ENCODE data around the gene NKG7.
A peak's percentile ranks its signal among the peaks of the same experiment; 100 is the strongest.

Gene NKG7

DNA sequence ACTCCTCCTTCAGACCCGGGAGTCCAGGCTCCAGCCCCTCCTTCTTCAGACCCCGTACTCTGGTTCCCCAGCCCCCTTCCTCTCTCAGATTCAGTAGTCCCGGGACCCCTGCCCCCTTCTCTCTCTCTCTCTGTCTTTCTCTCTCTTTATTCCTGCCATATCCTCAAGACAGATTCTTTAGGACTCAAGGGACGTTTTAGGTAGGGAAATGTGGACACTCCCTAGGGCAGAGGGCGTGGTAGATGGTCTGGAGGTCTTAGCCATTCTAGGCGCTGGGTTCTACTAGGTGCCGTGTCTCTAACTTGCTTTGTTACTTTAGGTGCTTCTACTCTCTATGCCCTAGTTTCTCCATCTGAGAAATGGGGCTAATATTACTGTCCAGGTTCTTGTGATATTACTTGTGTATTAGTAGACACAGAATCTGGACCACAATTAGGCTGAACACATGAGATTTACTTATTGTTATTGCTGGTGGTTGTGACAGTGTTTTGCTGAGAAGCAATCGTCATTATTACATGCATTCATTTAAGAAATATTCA, 18.7 kb upstream of the NKG7 start:
- DNase-seq (ENCODE audit: low spot score) = no peak

DNA sequence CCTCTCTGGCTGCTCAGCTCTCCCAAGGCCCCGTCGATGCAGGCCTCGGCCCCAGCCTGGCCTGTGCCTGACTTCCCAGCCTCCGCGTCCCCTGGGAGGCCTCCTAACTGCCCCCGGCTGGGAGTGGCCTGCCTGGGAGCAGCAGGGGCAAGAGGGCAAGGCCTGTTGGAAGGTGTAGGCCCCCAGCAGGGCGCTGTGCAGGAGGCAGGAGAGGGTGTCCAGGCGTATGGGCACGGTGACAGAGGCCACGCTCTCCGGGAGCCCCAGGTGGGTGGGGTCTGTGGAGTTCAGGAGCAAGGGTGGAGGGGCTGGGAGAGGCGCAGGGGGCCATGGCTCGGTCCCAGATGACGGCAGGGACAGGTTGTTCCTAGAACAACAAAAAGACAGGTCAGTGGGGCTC, 16.7 kb upstream of the NKG7 start:
- no peak for DNase-seq (ENCODE audit: low spot score)

DNA sequence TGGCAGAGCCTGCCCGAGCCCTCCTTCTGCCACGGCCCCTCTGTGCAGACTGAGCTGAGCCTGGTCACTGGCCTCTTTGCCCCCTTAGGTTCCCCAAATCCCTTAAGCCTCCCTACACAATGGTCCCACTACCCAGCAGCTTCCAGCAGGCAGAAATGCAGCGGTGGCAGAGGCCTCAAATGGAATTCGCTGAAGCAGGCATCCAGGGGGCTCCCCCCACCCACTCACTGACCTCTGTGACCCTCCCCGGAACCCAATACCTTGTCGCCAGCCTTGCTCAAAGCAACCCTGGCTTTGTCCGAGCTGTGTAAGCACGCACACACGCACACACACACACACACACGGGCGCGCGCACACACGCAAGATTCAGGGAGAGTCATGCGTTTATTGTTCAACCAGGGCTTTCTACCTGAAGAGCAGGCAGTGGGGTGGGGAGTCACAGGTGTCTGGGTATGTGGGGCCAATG, 15.5 kb upstream of the NKG7 start, which contains the start of gene LIM2:
Gene LIM2 (minus strand): TSS at position 51 of the 466 bp plus-strand sequence. CDS start 531 bp downstream, outside the sequence.
- no peak for DNase-seq (ENCODE audit: low spot score)

DNA sequence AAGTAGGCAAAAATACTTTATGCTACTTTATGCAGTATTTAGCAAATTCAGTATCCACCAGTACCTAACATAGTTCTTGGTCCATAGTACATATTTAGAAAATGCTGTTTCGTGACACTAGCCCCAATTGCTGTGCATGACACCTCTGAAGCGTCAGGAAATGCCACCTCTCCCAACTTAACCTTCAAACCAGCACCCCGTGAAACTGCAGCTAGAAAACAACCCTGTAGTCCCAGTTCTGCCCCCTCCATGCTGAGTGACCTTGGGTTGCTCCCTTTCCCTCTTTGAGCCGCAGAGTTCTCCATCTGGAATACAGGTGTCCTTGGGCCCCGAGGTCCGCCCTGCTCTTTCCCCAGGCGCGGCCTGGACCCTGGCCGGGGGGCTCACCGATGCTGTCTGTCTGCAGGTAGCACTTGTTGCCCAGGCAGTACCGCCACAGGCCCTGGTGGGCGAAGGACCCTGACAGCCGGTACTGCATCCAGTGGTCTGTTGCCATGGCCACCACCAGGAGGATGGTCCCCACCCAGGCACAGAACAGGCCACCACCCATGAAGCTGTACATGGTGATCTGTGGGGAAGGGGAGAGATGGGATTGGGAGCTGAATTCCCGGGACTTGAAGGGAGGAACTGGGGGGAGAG, 14.5 kb upstream of the NKG7 start:
- no peak for DNase-seq (ENCODE audit: low spot score)

- DNase-seq (ENCODE audit: low spot score) = no peak
These were observed 9.6 kb upstream of the NKG7 start for GRCh38 chr19:51382004-51382403.

DNA sequence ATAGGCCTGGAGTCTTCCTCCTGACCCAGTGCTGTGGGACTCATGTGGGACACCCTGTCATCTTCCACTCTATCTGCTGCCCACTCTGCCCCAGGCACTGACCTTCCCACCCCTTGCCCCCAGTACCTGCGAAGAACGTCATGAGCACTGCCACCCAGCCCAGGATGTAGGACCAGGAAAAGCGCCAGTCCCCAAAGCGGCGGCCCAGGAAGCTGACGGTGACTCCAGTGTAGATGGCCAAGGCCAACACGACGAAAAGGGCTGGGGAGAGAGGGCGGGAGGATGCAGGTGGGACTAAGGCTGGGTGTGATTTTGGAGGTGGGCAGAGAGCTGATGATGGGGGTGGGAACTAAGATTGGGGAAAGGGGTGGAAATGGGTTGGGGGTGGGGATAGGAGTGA, 7.9 kb upstream of the NKG7 start:
- no peak for DNase-seq (ENCODE audit: low spot score)

- no peak for DNase-seq (ENCODE audit: low spot score)
These were observed 5.0 kb upstream of the NKG7 start for GRCh38 chr19:51377422-51377821.

- no peak for DNase-seq (ENCODE audit: low spot score)
These were observed 3.2 kb upstream of the NKG7 start for GRCh38 chr19:51375504-51376221.

DNA sequence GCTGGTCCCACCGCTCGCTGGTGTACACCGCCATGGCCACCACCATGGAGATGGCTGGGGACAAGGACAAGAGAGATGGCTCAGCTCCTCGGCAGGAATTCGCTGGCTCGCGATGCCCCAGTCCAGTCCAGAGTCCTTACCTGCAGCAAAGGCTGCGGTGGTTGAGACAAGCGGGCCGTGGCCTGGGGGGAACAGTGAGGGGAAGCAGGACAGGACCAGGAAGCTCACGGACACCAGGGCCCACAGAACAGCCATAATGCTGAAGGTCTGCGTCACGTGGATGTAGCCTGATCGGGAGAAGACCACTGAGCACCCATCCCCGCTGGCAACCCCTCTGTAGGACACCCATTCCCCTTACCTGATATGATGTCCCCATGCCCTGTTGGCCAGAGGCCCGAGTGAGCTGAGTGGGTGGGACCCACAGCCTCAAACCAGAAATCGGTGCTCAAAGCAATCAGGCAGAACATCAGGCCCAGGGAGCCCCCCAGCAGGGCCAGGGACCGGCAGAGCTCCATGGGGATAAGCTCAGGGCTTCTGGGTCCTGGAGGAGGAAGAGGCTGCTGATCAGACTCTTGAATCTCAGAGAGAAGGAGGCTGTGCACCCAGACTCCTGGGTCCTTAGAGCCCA, 319 bp downstream of the NKG7 start:
- DNase-seq (ENCODE audit: low spot score) = no peak

- no peak for DNase-seq (ENCODE audit: low spot score)
These were observed 1.2 kb downstream of the NKG7 start for GRCh38 chr19:51371186-51371690.

GRCh38 chr19:51370230-51370629, 2.2 kb downstream of the NKG7 start:
- DNase-seq (ENCODE audit: low spot score) = no peak

DNA sequence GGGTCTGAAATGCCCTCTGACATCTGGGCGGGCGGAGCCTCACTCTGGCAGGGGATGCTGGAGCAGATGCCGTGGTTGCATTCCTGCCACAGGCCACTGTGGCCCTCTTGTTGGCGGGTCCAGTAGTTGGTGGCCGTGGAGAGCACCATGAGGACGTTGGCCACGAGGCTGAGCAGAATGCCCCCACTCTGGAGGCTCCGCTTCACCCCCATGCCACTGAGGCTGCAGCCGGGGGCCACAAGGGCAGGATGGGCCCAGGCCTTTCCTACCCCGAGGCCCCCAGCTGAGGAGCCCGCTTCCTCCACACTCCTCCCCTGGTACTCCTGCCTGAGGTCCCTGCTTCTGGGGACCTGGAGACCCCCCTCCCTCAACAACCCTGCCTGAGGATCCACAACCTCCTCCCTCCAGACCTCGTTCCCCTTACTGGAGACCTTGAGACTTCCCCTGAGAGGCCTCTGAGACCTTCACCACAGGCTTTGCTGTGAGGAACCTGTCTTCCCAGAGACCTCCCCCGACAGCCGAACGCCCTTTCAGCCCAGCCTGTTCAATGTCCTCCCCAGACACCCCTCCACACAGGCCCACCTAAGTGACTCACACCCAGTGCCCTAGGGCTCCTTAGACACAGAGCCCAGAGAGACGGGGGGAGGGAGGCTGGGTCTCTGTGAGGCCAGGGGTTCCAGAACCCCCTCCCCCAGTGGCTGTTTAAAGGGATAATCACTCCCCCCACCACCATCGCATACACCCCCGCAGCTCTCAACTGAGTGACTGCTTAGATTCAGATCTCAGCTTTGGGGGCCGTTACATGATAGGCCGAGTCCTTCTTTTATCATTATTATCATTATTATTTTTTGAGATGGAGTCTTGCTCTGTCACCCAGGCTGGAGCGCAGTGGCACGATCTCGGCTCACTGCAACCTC, 3.8 kb downstream of the NKG7 start, which contains the start of gene CLDND2:
Gene CLDND2 (minus strand): TSS at position 638 of the 917 bp plus-strand sequence. CDS start 426 bp downstream, at position 212.
- DNase-seq (ENCODE audit: low spot score) = no peak

DNA sequence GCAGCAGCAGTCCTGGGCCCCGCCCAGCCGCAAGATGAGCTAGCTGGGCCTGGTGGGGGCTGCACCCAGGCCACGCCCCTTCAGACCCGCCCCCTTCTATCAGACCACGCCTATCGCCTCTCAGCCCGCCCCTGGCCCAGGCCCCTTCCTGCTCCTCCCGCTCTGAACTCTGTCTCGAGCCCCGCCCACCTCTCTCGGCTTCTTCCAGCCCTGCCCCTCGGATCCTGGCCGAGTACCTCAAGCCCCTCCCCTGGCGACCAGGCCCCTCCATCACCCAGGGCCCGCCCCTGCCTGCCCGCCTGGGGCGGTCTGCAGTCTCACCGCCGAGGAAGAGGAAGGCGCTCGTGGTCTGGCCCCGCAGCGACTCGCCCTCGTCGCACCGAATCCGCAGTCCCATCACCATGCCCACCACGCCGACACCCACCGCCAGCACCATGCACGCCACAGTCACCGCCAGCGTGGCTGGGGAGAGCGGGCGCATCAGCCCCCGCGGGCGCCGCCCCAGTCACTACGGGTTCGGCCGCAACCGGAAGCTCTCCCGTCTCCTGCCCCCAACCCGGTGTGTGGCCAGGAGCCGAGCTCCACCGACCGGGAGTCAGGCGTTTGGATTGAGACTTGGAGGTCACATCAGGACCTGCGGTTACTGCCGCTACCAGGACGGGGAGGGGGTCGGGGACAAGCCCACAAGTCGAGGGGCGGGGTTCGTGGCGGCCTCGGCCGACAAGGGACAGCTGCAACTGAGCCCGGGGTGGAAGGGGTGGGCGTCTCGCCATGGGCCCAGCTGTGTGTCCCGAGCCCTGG, 4.7 kb downstream of the NKG7 start:
- DNase-seq (ENCODE audit: low spot score) = peak; percentile 99

DNA sequence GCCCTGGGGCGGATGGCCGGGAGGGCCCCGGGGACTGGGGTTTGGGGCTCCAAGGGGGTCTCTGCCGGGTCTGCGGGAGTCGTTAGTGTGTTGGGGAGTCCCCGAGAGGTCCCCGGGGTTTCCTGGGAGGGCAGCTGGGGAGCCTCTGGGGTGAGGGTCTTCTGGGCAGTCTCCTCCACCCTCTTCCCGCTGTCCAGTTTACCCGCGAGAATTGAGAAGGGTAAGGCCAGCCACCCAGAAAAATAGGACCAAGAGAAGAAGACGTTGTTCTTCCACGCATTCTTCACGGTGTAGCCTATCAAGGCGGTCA, 5.2 kb downstream of the NKG7 start:
- no peak for DNase-seq (ENCODE audit: low spot score)

- DNase-seq (ENCODE audit: low spot score) = peak; percentile 99
These were observed 5.8 kb downstream of the NKG7 start for GRCh38 chr19:51366389-51367254.

- DNase-seq (ENCODE audit: low spot score) = no peak
These were observed 6.5 kb downstream of the NKG7 start, which contains the start of gene ETFB for GRCh38 chr19:51365965-51366388. ETFB (minus strand) TSS chr19:51366388; CDS start chr19:51366326, 62 bp downstream.

DNA sequence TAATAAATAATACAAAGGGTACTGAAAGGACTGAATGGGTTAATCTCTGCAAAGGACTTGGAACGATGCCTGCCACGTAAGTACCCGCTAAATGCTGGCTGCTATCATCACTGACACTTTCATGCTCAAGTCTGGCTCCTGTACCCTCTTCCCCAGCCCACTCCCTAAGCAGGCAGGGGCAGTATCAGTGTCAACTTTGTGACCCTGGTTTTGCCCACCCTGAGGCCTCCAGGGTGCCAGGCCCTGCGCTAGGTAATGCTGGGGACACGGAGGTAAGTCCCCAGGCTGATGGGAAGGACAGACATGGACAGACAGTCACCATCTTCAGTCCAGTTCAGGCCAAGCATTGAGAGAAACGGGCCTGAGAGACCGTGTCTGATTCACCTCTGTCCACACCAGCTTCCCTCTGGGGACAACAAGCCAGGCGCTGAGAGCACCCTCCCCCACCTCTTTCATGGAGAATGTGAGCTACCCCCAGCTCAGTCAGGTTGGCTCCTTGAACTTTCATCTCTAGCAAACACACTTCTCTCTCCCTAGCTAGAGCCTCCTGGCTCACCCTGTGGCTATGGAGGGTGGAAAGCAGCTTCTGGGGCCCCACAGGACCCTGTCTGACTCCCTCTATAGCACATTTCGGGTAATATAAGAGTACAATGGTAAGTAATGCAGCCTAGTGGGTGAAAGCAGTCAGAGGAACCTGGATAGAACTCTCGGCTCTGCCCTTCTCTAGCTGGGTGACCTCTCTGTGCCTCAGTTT, 7.1 kb downstream of the NKG7 start:
- peak; percentile 45 for DNase-seq (ENCODE audit: low spot score)

DNA sequence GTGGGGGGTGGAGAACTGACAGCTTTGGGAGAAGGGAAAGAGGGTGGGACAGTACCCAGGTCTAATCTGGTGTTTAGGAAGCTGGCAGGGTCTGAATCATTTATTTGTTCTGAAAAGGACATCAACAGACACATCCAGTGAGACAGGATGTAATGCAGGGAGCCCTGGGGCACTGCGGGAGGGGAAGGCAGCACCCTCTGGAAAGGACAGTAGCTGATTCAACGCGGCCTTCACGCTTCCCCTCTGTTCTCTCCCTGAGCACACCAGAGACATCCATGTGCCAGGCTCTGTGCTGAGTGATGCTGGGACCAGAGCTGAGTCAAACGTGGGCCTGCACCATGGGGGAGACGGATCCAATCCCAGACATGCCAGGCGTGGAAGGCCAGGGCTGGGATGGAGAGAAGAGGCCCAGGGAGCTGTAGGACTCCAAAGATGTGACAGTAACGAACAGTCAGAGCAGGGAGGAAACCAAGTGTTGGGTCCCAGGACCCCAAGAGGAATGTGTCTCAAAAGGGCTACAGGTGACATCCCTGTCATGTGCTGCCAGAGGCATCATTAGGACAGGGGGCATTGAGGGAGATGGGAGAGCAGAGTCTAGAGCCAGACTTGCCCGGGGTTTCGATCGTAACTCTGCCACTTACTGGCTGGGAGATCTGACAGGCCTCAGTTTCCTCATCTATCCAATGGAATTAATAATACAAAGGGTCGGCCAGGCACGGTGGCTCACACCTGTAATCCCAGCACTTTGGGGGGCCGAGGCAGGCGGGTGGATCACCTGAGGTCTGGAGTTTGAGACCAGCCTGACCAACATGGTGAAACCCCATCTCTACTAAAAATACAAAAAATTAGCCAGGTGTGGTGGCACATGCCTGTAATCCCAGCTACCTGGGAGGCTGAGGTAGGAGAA, 8.0 kb downstream of the NKG7 start:
- peak; percentile 46 for DNase-seq (ENCODE audit: low spot score)

Data from Ammon's horn (tissue), 1 donor.